ENCODE results near the gene SF3A2. TPM values are rescaled to one million over a fixed set of nuclear protein-coding genes. Genes with fewer than 3 reads are reported as not detected.

Gene SF3A2
- total and polyA plus RNA-seq, 10 of the 15 experiments (the other 5 are each of a cell fraction or from before 2014, with no cell fraction given) = 0.33 to 143 (median 30.6) TPM

DNA sequence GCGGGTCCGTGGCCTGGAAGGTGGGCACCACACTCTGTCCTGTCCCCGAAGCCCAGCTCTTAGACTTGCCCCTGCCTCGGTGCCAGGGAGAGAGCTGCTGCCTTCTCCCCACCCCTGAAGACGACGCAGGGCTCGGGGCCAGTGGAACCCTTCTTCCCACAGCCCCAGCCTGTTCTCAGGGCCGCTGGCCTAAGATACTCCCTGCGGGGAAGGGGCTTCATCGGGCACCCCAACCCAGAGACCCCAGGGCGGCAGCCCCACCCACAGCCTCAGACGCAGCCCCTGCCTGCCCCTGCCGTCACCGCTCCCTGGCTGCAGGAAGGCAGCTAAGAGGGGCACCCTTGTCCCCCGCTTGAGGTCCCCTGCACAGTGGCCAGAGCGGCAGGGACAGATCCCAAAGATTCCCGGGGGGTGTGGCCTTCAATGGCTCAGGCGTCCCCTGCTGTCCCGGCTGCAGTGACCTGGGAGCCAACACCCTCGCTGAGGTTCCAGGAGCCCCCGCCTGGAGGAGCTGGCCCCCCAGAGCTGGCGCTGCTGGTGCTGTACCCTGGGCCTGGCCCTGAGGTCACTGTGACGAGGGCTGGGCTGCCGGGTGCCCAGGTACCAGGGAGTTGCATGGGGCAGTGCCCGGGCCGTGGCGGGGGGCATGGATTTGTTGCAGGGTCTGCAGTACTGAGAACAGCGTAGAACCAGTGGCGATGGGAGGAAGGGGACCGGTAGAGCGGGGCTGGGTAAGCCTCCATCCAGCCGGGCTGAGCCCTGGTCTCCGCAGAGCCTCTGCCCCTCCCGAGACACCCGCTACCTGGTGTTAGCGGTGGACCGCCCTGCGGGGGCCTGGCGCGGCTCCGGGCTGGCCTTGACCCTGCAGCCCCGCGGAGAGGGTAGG lies 13.5 kb downstream of the SF3A2 start:
- BruUV-seq (replicated peaks) = no TSS peak
- Histone ChIP-seq H3K4me3 (no peak overlapping the region), H3K36me3 (ENCODE audit: control insufficient read depth in 2 of 2, insufficient read depth in 2 of 2, low read length in 1 of 2) (peaks cover 0 to 32% of the 10 kb centered on the region in 2 experiments; a peak in 2 of 4 replicates), H3K9me3 (replicated peaks; ENCODE audit: control insufficient read depth, insufficient read depth, low read length) (no peaks in the 10 kb centered on the region; the same call in 2 of the 3 replicates), H3K27ac (ENCODE audit: control insufficient read depth, insufficient read depth) (no peak overlapping the region), H3K27me3 (replicated peaks in 1 of 2; ENCODE audit: control insufficient read depth in 2 of 2, insufficient read depth in 2 of 2, low read length in 1 of 2) (peaks cover 14 to 19% of the 10 kb centered on the region in 2 experiments; a peak in 3 of 4 replicates), H3K9ac (ENCODE audit: control insufficient read depth, insufficient read depth, low read length) (no peak overlapping the region), H4K20me1 (ENCODE audit: control insufficient read depth, insufficient read depth) (no peaks in the 10 kb centered on the region; the same call in 1 of the 2 replicates), H3K4me2 (ENCODE audit: control insufficient read depth, insufficient read depth) (no peak overlapping the region), H2AFZ (ENCODE audit: control insufficient read depth, low read depth, low read length) (no peak overlapping the region), H3K79me2 (ENCODE audit: control insufficient read depth, insufficient read depth, low read length) (no peaks in the 10 kb centered on the region), H3K4me1 (ENCODE audit: control insufficient read depth, insufficient read depth, low read length) (no peaks in the 10 kb centered on the region; the same call in 1 of the 2 replicates)
- ChIA-PET CTCF (interaction anchor here (0.8 kb wide), 1 partner anchor 10 kb away, joined by 3 read pairs; no protein-coding TSS in a partner anchor), SMC1A (ENCODE audit: uncharacterized antibody, unreplicated experiment) (no interaction called here), RAD21 (ENCODE audit: unreplicated experiment) (interaction anchor here (1.3 kb wide), 1 partner anchor 14 kb away, joined by 4 read pairs; no protein-coding TSS in a partner anchor), POLR2A (no interaction called here)
- FAIRE-seq = no peak
- intact Hi-C loops (cut with micrococcal nuclease; ENCODE audit: unreplicated experiment) (no loop called here), in situ Hi-C loops (cut with MboI) (no loop called here)
- TF ChIP-seq, protein P1, sequence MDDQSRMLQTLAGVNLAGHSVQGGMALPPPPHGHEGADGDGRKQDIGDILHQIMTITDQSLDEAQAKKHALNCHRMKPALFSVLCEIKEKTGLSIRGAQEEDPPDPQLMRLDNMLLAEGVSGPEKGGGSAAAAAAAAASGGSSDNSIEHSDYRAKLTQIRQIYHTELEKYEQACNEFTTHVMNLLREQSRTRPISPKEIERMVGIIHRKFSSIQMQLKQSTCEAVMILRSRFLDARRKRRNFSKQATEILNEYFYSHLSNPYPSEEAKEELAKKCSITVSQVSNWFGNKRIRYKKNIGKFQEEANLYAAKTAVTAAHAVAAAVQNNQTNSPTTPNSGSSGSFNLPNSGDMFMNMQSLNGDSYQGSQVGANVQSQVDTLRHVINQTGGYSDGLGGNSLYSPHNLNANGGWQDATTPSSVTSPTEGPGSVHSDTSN (IDR thresholded peaks at IDR 0.05; ENCODE audit: insufficient replicate concordance, low read depth, low read length) = no peak
- TF ChIP-seq, protein P2, sequence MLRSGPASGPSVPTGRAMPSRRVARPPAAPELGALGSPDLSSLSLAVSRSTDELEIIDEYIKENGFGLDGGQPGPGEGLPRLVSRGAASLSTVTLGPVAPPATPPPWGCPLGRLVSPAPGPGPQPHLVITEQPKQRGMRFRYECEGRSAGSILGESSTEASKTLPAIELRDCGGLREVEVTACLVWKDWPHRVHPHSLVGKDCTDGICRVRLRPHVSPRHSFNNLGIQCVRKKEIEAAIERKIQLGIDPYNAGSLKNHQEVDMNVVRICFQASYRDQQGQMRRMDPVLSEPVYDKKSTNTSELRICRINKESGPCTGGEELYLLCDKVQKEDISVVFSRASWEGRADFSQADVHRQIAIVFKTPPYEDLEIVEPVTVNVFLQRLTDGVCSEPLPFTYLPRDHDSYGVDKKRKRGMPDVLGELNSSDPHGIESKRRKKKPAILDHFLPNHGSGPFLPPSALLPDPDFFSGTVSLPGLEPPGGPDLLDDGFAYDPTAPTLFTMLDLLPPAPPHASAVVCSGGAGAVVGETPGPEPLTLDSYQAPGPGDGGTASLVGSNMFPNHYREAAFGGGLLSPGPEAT (IDR thresholded peaks at IDR 0.05; ENCODE audit: low read depth) = no peak
- TF ChIP-seq PML (IDR thresholded peaks at IDR 0.05; ENCODE audit: low read length) (peak; percentile 44; the same call in 1 of the 2 replicates), POLR2AphosphoS2 (IDR thresholded peaks at IDR 0.05; ENCODE audit: low read depth, low read length) (peak; percentile 8; the same call in 1 of the 2 replicates), POLR2A (IDR thresholded peaks at IDR 0.05; ENCODE audit: low read depth, low read length) (peak; percentile 33)
- TF ChIP-seq, protein P3, sequence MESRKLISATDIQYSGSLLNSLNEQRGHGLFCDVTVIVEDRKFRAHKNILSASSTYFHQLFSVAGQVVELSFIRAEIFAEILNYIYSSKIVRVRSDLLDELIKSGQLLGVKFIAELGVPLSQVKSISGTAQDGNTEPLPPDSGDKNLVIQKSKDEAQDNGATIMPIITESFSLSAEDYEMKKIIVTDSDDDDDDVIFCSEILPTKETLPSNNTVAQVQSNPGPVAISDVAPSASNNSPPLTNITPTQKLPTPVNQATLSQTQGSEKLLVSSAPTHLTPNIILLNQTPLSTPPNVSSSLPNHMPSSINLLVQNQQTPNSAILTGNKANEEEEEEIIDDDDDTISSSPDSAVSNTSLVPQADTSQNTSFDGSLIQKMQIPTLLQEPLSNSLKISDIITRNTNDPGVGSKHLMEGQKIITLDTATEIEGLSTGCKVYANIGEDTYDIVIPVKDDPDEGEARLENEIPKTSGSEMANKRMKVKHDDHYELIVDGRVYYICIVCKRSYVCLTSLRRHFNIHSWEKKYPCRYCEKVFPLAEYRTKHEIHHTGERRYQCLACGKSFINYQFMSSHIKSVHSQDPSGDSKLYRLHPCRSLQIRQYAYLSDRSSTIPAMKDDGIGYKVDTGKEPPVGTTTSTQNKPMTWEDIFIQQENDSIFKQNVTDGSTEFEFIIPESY (IDR thresholded peaks at IDR 0.05) = 0 out of 2 replicates have a peak, but pooled peaks have one; percentile 16
- no peak for DNase-seq (ENCODE audit: low read depth, low spot score)
- peak; percentile 10 for ATAC-seq
- 46% methylated on average over 42 of the region's 43 CpGs for WGBS (ENCODE audit: insufficient coverage, insufficient replicate concordance, low lambda C conversion rate, missing lambda C conversion rate)
